ENCODE results near the gene IMP4.

- TF ChIP-seq, protein P1, sequence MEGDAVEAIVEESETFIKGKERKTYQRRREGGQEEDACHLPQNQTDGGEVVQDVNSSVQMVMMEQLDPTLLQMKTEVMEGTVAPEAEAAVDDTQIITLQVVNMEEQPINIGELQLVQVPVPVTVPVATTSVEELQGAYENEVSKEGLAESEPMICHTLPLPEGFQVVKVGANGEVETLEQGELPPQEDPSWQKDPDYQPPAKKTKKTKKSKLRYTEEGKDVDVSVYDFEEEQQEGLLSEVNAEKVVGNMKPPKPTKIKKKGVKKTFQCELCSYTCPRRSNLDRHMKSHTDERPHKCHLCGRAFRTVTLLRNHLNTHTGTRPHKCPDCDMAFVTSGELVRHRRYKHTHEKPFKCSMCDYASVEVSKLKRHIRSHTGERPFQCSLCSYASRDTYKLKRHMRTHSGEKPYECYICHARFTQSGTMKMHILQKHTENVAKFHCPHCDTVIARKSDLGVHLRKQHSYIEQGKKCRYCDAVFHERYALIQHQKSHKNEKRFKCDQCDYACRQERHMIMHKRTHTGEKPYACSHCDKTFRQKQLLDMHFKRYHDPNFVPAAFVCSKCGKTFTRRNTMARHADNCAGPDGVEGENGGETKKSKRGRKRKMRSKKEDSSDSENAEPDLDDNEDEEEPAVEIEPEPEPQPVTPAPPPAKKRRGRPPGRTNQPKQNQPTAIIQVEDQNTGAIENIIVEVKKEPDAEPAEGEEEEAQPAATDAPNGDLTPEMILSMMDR (conservative IDR thresholded peaks at IDR 0.05 in 1 of 2, IDR thresholded peaks at IDR 0.05 in 1 of 2; ENCODE audit: extremely low read depth in 1 of 2, insufficient read depth in 1 of 2, low read depth in 1 of 2, low read length in 2 of 2): no peak
- TF ChIP-seq EZH2 (IDR thresholded peaks at IDR 0.05; ENCODE audit: borderline replicate concordance, low read length): no peak
Measured at GRCh38 chr2:130357864-130358263, 15.2 kb downstream of the IMP4 start.

All from mammary epithelial cell (primary cell).